GM23338 (cell line): ENCODE results near the gene ANKRD31. TPM values are rescaled to one million over a fixed set of nuclear protein-coding genes. Genes with fewer than 3 reads are reported as not detected.

ENCODE experiments used
- ATAC-seq: fragments of 200-7000 bp; cut with Tn5 transposase; 3 replicates; pipeline ENCODE4 v1.9.1; 2020
- DNase-seq: peaks from one replicate; pipeline ENCODE4 v3.0.0-alpha.2; 2015; ENCODE audit warnings: low spot score
- H2AFZ ChIP-seq: fragments of 200-600 bp; sonication (generic); 2 replicates; pipeline ENCODE4 v1.8.0; 2016; ENCODE audit warnings: antibody characterized with exemption, mild to moderate bottlenecking, moderate library complexity
- H3F3A ChIP-seq: fragments of 200-600 bp; sonication (generic); replicated peaks from 2 replicates; pipeline ENCODE4 v1.8.0; 2017; ENCODE audit warnings: antibody characterized with exemption, mixed run types, low read depth
- H3K27ac ChIP-seq: fragments of 200-600 bp; sonication (generic); 2 replicates; pipeline ENCODE4 v1.6.1; 2016; ENCODE audit warnings: low read depth
- H3K27me3 ChIP-seq: fragments of 200-600 bp; sonication (generic); 2 replicates; pipeline ENCODE4 v1.8.0; 2016; ENCODE audit warnings: mild to moderate bottlenecking, mixed run types, moderate library complexity; ENCODE audit not compliant: insufficient read depth
- H3K36me3 ChIP-seq: fragments of 200-600 bp; sonication (generic); 2 replicates; pipeline ENCODE4 v1.8.0; 2016; ENCODE audit warnings: mild to moderate bottlenecking; ENCODE audit not compliant: insufficient read depth
- H3K4me1 ChIP-seq: fragments of 200-600 bp; sonication (generic); 2 replicates; pipeline ENCODE4 v1.8.0; 2016; ENCODE audit warnings: mild to moderate bottlenecking, moderate library complexity; ENCODE audit not compliant: insufficient read depth
- H3K4me2 ChIP-seq: fragments of 200-600 bp; sonication (generic); 2 replicates; pipeline ENCODE4 v1.7.1; 2017; ENCODE audit warnings: mixed run types
- H3K4me3 ChIP-seq: fragments of 200-600 bp; sonication (generic); 2 replicates; pipeline ENCODE4 v1.6.1; 2016; ENCODE audit warnings: mixed run types
- H3K79me2 ChIP-seq: fragments of 200-600 bp; sonication (generic); replicated peaks from 2 replicates; pipeline ENCODE4 v1.8.0; 2017; ENCODE audit warnings: mild to moderate bottlenecking; ENCODE audit not compliant: insufficient read depth
- H3K9me2 ChIP-seq: fragments of 200-600 bp; sonication (generic); 2 replicates; pipeline ENCODE4 v1.8.0; 2017; ENCODE audit not compliant: insufficient read depth
- H4K20me1 ChIP-seq: fragments of 200-600 bp; sonication (generic); replicated peaks from 2 replicates; pipeline ENCODE4 v1.8.0; 2017; ENCODE audit warnings: mild to moderate bottlenecking; ENCODE audit not compliant: insufficient read depth
- H3K27ac Mint-ChIP-seq: 2 replicates; pipeline ENCODE4 v1.8.0; 2020; ENCODE audit warnings: inconsistent platforms, mild to moderate bottlenecking, moderate library complexity, mixed read lengths
- H3K27me3 Mint-ChIP-seq: 3 replicates; pipeline ENCODE4 v1.8.0; 2022; ENCODE audit warnings: low read depth, mild to moderate bottlenecking, moderate library complexity, mixed read lengths, inconsistent platforms; ENCODE audit not compliant: insufficient read depth, poor library complexity
- H3K36me3 Mint-ChIP-seq: 3 replicates; pipeline ENCODE4 v1.8.0; 2021; ENCODE audit warnings: low read depth, mild to moderate bottlenecking, inconsistent platforms, moderate library complexity, mixed read lengths
- H3K4me1 Mint-ChIP-seq: 3 replicates; pipeline ENCODE4 v1.8.0; 2020; ENCODE audit warnings: mild to moderate bottlenecking, inconsistent platforms, mixed read lengths
- H3K4me3 Mint-ChIP-seq: 3 replicates; pipeline ENCODE4 v1.8.0; 2021; ENCODE audit warnings: moderate library complexity, mild to moderate bottlenecking, inconsistent platforms, mixed read lengths
- H3K9me3 Mint-ChIP-seq: 3 replicates; pipeline ENCODE4 v1.8.0; 2020; ENCODE audit warnings: moderate library complexity, mild to moderate bottlenecking, inconsistent platforms, mixed read lengths
- CTCF ChIP-seq, 2 experiments: fragments of 200-600 bp in 1 of 2; sonication (generic) in 1 of 2; conservative IDR thresholded peaks; 2 replicates each; pipeline versions ENCODE4 v1.5.1 to v1.6.1; 2016 to 2017; ENCODE audit warnings: antibody characterized with exemption in 2 of 2, low read depth in 2 of 2, mild to moderate bottlenecking in 2 of 2, moderate library complexity in 1 of 2
- EZH2 ChIP-seq: fragments of 200-600 bp; sonication (generic); IDR thresholded peaks from one replicate; pipeline ENCODE4 v1.8.0; 2017; ENCODE audit warnings: antibody characterized with exemption, mild to moderate bottlenecking, low read depth; ENCODE audit not compliant: unreplicated experiment
- EZH2phosphoT487 ChIP-seq: fragments of 200-600 bp; sonication (generic); IDR thresholded peaks from one replicate; pipeline ENCODE4 v1.8.1; 2018; ENCODE audit warnings: antibody characterized with exemption; ENCODE audit not compliant: unreplicated experiment
- JUNB ChIP-seq: IDR thresholded peaks from one replicate; pipeline ENCODE4 v1.6.1; 2016; ENCODE audit warnings: antibody characterized with exemption; ENCODE audit not compliant: unreplicated experiment
- NANOG ChIP-seq: IDR thresholded peaks from 2 replicates; pipeline ENCODE4 v1.6.1; 2016; ENCODE audit warnings: antibody characterized with exemption, borderline replicate concordance
- POLR2AphosphoS5 ChIP-seq: IDR thresholded peaks from 2 replicates; pipeline ENCODE4 v1.6.1; 2016; ENCODE audit warnings: antibody characterized with exemption, low read depth
- STAT1 ChIP-seq: IDR thresholded peaks from one replicate; pipeline ENCODE4 v1.6.1; 2016; ENCODE audit warnings: antibody characterized with exemption; ENCODE audit not compliant: unreplicated experiment
- ZNF114 ChIP-seq: fragments of 250-450 bp; sonication (Bioruptor Pico); IDR thresholded peaks from 2 replicates; pipeline ENCODE4 v1.5.0; 2020; ENCODE audit warnings: mild to moderate bottlenecking, moderate library complexity
- ZNF331 ChIP-seq: fragments of 250-450 bp; sonication (Bioruptor Pico); IDR thresholded peaks from 2 replicates; pipeline ENCODE4 v1.5.0; 2020; ENCODE audit warnings: low read depth, mild to moderate bottlenecking, moderate library complexity
- ZNF462 ChIP-seq: fragments of 250-450 bp; sonication (Bioruptor Pico); IDR thresholded peaks from 2 replicates; pipeline ENCODE4 v1.5.0; 2020; ENCODE audit warnings: mild to moderate bottlenecking, moderate library complexity
- polyA plus RNA-seq: library from polyadenylated mRNA; unstranded; fragments of >200 nt; fragmentation: Nextera tagmentation; extraction: Ambion mirVana; gene quantifications from 2 replicates; pipeline ENCODE4 v1.2.1, GENCODE V29; 2016
- total RNA-seq: library from RNA; depleted of rRNA; stranded (reverse); fragments of >200 nt; shearing (Covaris generic); gene quantifications from 2 replicates; pipeline ENCODE4 v1.2.3, GENCODE V29; 2014

Gene ANKRD31
- total and polyA plus RNA-seq, 2 experiments from 2014 or later = 0.18 to 0.59 TPM

GRCh38 chr5:75282581-75282980, 45.9 kb upstream of the ANKRD31 start (continued):
- no peak for TF ChIP-seq CTCF (conservative IDR thresholded peaks at IDR 0.05; ENCODE audit: low read depth in 2 of 2)
- no peak for TF ChIP-seq EZH2
- no peak for TF ChIP-seq EZH2phosphoT487
- TF ChIP-seq NANOG = no peak
- TF ChIP-seq POLR2AphosphoS5 = no peak

- ATAC-seq = no peak
- TF ChIP-seq ZNF462 (CRISPR knock-in tag) (no peak), ZNF114 (no peak), STAT1 (no peak), EZH2phosphoT487 (no peak), POLR2AphosphoS5 (no peak), CTCF (conservative IDR thresholded peaks at IDR 0.05; ENCODE audit: low read depth in 2 of 2) (no peak), JUNB (no peak), ZNF331 (CRISPR knock-in tag) (no peak)
Observed at GRCh38 chr5:75281716-75282465, 45.2 kb upstream of the ANKRD31 start.

More at GRCh38 chr5:75281716-75282465, 45.2 kb upstream of the ANKRD31 start:
- no peak overlapping the region for H3K4me3 ChIP-seq
- Mint-ChIP-seq H3K4me3 (no peak overlapping the region), H3K36me3 (no peaks in the 10 kb centered on the region), H3K27ac (no peak overlapping the region), H3K9me3 (no peaks in the 10 kb centered on the region), H3K4me1 (peaks cover 10% of the 10 kb centered on the region; the same call in 2 of the 3 replicates), H3K27me3 (peaks cover 3% of the 10 kb centered on the region)
- DNase-seq = no peak
- no peaks in the 10 kb centered on the region for H3F3A ChIP-seq
- H3K36me3 ChIP-seq = no peaks in the 10 kb centered on the region
- H3K9me2 ChIP-seq = 0 out of 2 replicates have a peak, but pooled peaks cover 3% of the 10 kb centered on the region
- H3K4me2 ChIP-seq = no peak overlapping the region
- H3K27me3 ChIP-seq = no peaks in the 10 kb centered on the region
- no peak overlapping the region for H3K27ac ChIP-seq
- no peaks in the 10 kb centered on the region for H3K79me2 ChIP-seq
- H2AFZ ChIP-seq = peak overlapping the region; percentile 76
- H4K20me1 ChIP-seq = no peaks in the 10 kb centered on the region
- H3K4me1 ChIP-seq = peaks cover 7% of the 10 kb centered on the region
